GM12891 (cell line): Measurements from ENCODE around the gene MATN3.

Experiments
- DNase-seq: peaks from one replicate; pipeline ENCODE4 v3.0.0; 2011; ENCODE audit warnings: low spot score; ENCODE audit not compliant: insufficient read length
- FAIRE-seq: peaks from 2 replicates; lab custom pipeline; 2011; peaks lifted over from hg19 to GRCh38; lab: Jason Lieb, UNC
- PAX5 ChIP-seq: IDR thresholded peaks from 2 replicates; pipeline ENCODE4 v1.6.1; 2011; ENCODE audit warnings: low read length, moderate library complexity, mild to moderate bottlenecking; ENCODE audit not compliant: insufficient read depth, severe bottlenecking
- POLR2A ChIP-seq: IDR thresholded peaks from 2 replicates; pipeline ENCODE4 v1.6.1; 2011; ENCODE audit warnings: low read depth, low read length, control low read depth
- POLR2AphosphoS5 ChIP-seq: IDR thresholded peaks from 2 replicates; pipeline ENCODE4 v1.6.1; 2011; ENCODE audit warnings: low read depth, low read length, control low read depth
- POU2F2 ChIP-seq: IDR thresholded peaks from 2 replicates; pipeline ENCODE4 v1.6.1; 2011; ENCODE audit warnings: low read depth, mild to moderate bottlenecking, control low read depth, low read length, moderate library complexity
- SPI1 ChIP-seq: IDR thresholded peaks from 2 replicates; pipeline ENCODE4 v1.6.1; 2011; ENCODE audit warnings: low read depth, low read length, control low read depth
- TAF1 ChIP-seq: IDR thresholded peaks from 2 replicates; pipeline ENCODE4 v1.6.1; 2011; ENCODE audit warnings: low read depth, low read length, control low read depth

MATN3 gene

GRCh38 chr2:19947184-19947940 is 65.1 kb downstream of the MATN3 start:
- FAIRE-seq (no peak), DNase-seq (no peak)
- TF ChIP-seq SPI1 = no peak
- TF ChIP-seq POU2F2 = no peak
- no peak for TF ChIP-seq POLR2AphosphoS5
- no peak for TF ChIP-seq POLR2A
- TF ChIP-seq PAX5 = no peak
- TF ChIP-seq TAF1 = no peak

GRCh38 chr2:19944205-19944845 is 68.1 kb downstream of the MATN3 start:
- FAIRE-seq = no peak
- TF ChIP-seq SPI1 (no peak), POU2F2 (no peak), PAX5 (no peak), POLR2A (no peak), POLR2AphosphoS5 (no peak), TAF1 (no peak)
- no peak for DNase-seq

- no peak for TF ChIP-seq TAF1
- TF ChIP-seq POU2F2 = no peak
- TF ChIP-seq SPI1 = no peak
- TF ChIP-seq POLR2A = no peak
- TF ChIP-seq POLR2AphosphoS5 = no peak
- TF ChIP-seq PAX5 = no peak
- FAIRE-seq (peak; percentile 45), DNase-seq (no peak)
These were observed 69.3 kb downstream of the MATN3 start for GRCh38 chr2:19943189-19943588.

- FAIRE-seq = no peak
- no peak for TF ChIP-seq POLR2A
- no peak for TF ChIP-seq TAF1
- TF ChIP-seq POU2F2 = no peak
- TF ChIP-seq SPI1 = no peak
- no peak for DNase-seq
These were observed 70.3 kb downstream of the MATN3 start for GRCh38 chr2:19942199-19942598.
